HepG2 (cell line): ENCODE results near the gene ETS1. TPM values are rescaled to one million over a fixed set of nuclear protein-coding genes. Genes with fewer than 3 reads are reported as not detected.

Source experiments
- ATAC-seq: fragments of 200-7000 bp; cut with Tn5 transposase; 3 replicates; pipeline ENCODE4 v1.9.1; 2020; ENCODE audit warnings: mild to moderate bottlenecking, moderate library complexity
- BruUV-seq: library from RNA; stranded (reverse); fragments of 400-500 nt; replicated peaks from 2 replicates; lab custom pipeline; 2021; lab: Mats Ljungman, UMichigan
- CTCF ChIA-PET: fragments of 300-600 bp; formaldehyde crosslinking; extraction: SDS; loops from one replicate; lab custom pipeline; 2021; ENCODE audit warnings: low total read pairs, inconsistent platforms, low intra/inter-chr PET ratio; lab: Yijun Ruan, JAX
- POLR2A ChIA-PET: fragments of 350-600 bp; sonication (Branson Sonifier 250); formaldehyde crosslinking; loops from one replicate; lab custom pipeline; 2020; ENCODE audit warnings: antibody characterized with exemption, inconsistent platforms; lab: Yijun Ruan, JAX
- DNase-seq: peaks from one replicate; pipeline ENCODE4 v3.0.0-alpha.2; 2015; ENCODE audit warnings: low spot score
- FAIRE-seq: peaks from 3 replicates; lab custom pipeline; 2011; peaks lifted over from hg19 to GRCh38; lab: Jason Lieb, UNC
- H2AFZ ChIP-seq: one replicate; pipeline ENCODE4 v1.6.1; 2011; ENCODE audit warnings: low read length, inconsistent platforms
- H3K27ac ChIP-seq: fragments of 300-600 bp; 3 replicates; pipeline ENCODE4 v1.8.0; 2011; ENCODE audit warnings: mixed run types, mild to moderate bottlenecking, mixed read lengths, low read length, inconsistent platforms; ENCODE audit not compliant: insufficient read depth; ENCODE audit errors: extremely low read length
- H3K27me3 ChIP-seq, 2 experiments: fragments of 200-600 bp in 1 of 2; 2 replicates in 1 of 2; 3 replicates in 1 of 2; pipeline versions ENCODE4 v1.6.0 to v1.8.0; 2011; ENCODE audit warnings: low read length in 2 of 2, mild to moderate bottlenecking in 2 of 2, moderate library complexity in 2 of 2, inconsistent platforms in 1 of 2; ENCODE audit not compliant: insufficient read depth in 2 of 2, control insufficient read depth in 1 of 2
- H3K36me3 ChIP-seq, 2 experiments: fragments of 200-600 bp in 1 of 2; replicated peaks in 1 of 2; 2 replicates in 1 of 2; 3 replicates in 1 of 2; pipeline versions ENCODE4 v1.5.1 to v1.8.0; 2011; ENCODE audit warnings: low read length in 2 of 2, inconsistent platforms in 1 of 2; ENCODE audit not compliant: insufficient read depth in 2 of 2, control insufficient read depth in 1 of 2
- H3K4me1 ChIP-seq: 2 replicates; pipeline ENCODE4 v1.5.1; 2012; ENCODE audit warnings: low read length, inconsistent platforms; ENCODE audit not compliant: insufficient read depth
- H3K4me2 ChIP-seq: 2 replicates; pipeline ENCODE4 v1.6.0; 2011; ENCODE audit warnings: low read depth, low read length, inconsistent platforms
- H3K4me3 ChIP-seq, 3 experiments: fragments of 200-600 bp in 1 of 3; sonication (generic), shearing (Covaris generic) in 1 of 3; replicated peaks in 1 of 3; 2 replicates each; pipeline ENCODE4 v1.5.1; 2011 to 2016; ENCODE audit warnings: low read length in 3 of 3, inconsistent platforms in 2 of 3, low read depth in 2 of 3, mild to moderate bottlenecking in 2 of 3, control low read depth in 1 of 3, mixed read lengths in 1 of 3; ENCODE audit not compliant: insufficient read depth in 1 of 3
- H3K79me2 ChIP-seq: one replicate; pipeline ENCODE4 v1.6.1; 2011; ENCODE audit warnings: low read length, inconsistent platforms; ENCODE audit not compliant: insufficient read depth
- H3K9ac ChIP-seq: 2 replicates; pipeline ENCODE4 v1.6.0; 2011; ENCODE audit warnings: mild to moderate bottlenecking, low read depth, low read length, inconsistent platforms; ENCODE audit not compliant: insufficient read depth
- H3K9me3 ChIP-seq: 2 replicates; pipeline ENCODE4 v1.5.1; 2012; ENCODE audit warnings: mild to moderate bottlenecking, low read length
- H4K20me1 ChIP-seq: 2 replicates; pipeline ENCODE4 v1.6.0; 2011; ENCODE audit warnings: inconsistent platforms, mild to moderate bottlenecking, low read length, moderate library complexity; ENCODE audit not compliant: insufficient read depth
- DNMT3B ChIP-seq: conservative IDR thresholded peaks from 2 replicates; pipeline ENCODE4 v1.6.1; 2016; ENCODE audit warnings: missing biosample characterization, control low read depth
- EHMT2 ChIP-seq: fragments of 200-600 bp; sonication (generic); IDR thresholded peaks from 2 replicates; pipeline ENCODE4 v1.7.0; 2017; ENCODE audit warnings: antibody characterized with exemption, low read depth, low read length, borderline replicate concordance
- GABPB1 ChIP-seq: IDR thresholded peaks from 2 replicates; pipeline ENCODE4 v1.6.1; 2016; ENCODE audit warnings: mild to moderate bottlenecking, missing genetic modification reagents, moderate library complexity, missing compliant biosample characterization
- HNRNPUL1 ChIP-seq: fragments of 200-400 bp; formaldehyde crosslinking; IDR thresholded peaks from 2 replicates; pipeline ENCODE4 v1.6.1; 2017; ENCODE audit warnings: low read depth, mild to moderate bottlenecking, low read length, moderate library complexity
- JARID2 ChIP-seq: sonication (generic); formaldehyde crosslinking; IDR thresholded peaks from 2 replicates; pipeline ENCODE4 v1.8.1; 2023; ENCODE audit warnings: missing genetic modification reagents, inconsistent platforms; ENCODE audit not compliant: insufficient replicate concordance
- NONO ChIP-seq, 2 experiments: fragments of 450-650 bp in 1 of 2; sonication (generic) in 1 of 2; formaldehyde crosslinking in 1 of 2; IDR thresholded peaks in 1 of 2; conservative IDR thresholded peaks in 1 of 2; 2 replicates each; pipeline versions ENCODE4 v1.6.1 to v1.8.0; 2017 to 2022; ENCODE audit warnings: mild to moderate bottlenecking in 1 of 2, missing genetic modification reagents in 1 of 2, moderate library complexity in 1 of 2
- PHF5A ChIP-seq: IDR thresholded peaks from one replicate; pipeline ENCODE4 v1.6.1; 2018; ENCODE audit warnings: low read depth, missing genetic modification reagents; ENCODE audit not compliant: unreplicated experiment
- SIX1 ChIP-seq: sonication (generic); formaldehyde crosslinking; IDR thresholded peaks from 2 replicates; pipeline ENCODE4 v1.4.0; 2020; ENCODE audit warnings: missing genetic modification reagents, borderline replicate concordance
- SMAD9 ChIP-seq: sonication (generic); formaldehyde crosslinking; IDR thresholded peaks from 2 replicates; pipeline ENCODE4 v1.5.1; 2020; ENCODE audit warnings: mild to moderate bottlenecking, missing genetic modification reagents
- ZNF205 ChIP-seq: IDR thresholded peaks from 2 replicates; pipeline ENCODE4 v1.6.1; 2018; ENCODE audit warnings: missing biosample characterization, missing genetic modification reagents
- ZNF773 ChIP-seq: sonication (generic); formaldehyde crosslinking; IDR thresholded peaks from 2 replicates; pipeline ENCODE4 v1.4.0; 2020; ENCODE audit warnings: missing genetic modification reagents, borderline replicate concordance
- ZSCAN20 ChIP-seq: sonication (generic); formaldehyde crosslinking; IDR thresholded peaks from 2 replicates; pipeline ENCODE4 v1.4.0; 2020; ENCODE audit warnings: missing genetic modification reagents, mild to moderate bottlenecking, borderline replicate concordance
- ZSCAN31 ChIP-seq: sonication (generic); formaldehyde crosslinking; IDR thresholded peaks from 2 replicates; pipeline ENCODE4 v1.5.0; 2020; ENCODE audit warnings: low read depth, mild to moderate bottlenecking, missing genetic modification reagents
- WGBS: methylation state at CpG from one replicate; pipeline ENCODE4 v1.1.6; 2017; ENCODE audit warnings: low lambda C conversion rate; 5-methylcytosine and 5-hydroxymethylcytosine counted together
- in situ Hi-C: cut with HindIII; loops from 2 replicates; pipeline ENCODE4 v1.10.0; 2017; ENCODE audit warnings: low pct_unique_long_range_greater_than_20kb; ENCODE audit not compliant: extremely low pct_ligation_motif_present
- intact Hi-C: fragments of 100-400 bp; cut with micrococcal nuclease; formaldehyde crosslinking; loops from one replicate; pipeline ENCODE4 v1.10.0; 2022; ENCODE audit not compliant: unreplicated experiment
- polyA plus RNA-seq, 8 experiments: library from polyadenylated mRNA; depleted of rRNA in 3 of 8; stranded (reverse) in 7 of 8; unstranded in 1 of 8; fragments of >200 nt; fragmentation: Illumina TruSeq in 4 of 8; extraction: Trizol in 4 of 8; gene quantifications; 2 replicates each; pipeline versions ENCODE4 v1.2.1 to v1.2.3, GENCODE V29; 2011 to 2016; ENCODE audit warnings: low read depth in 4 of 8, missing spikeins in 1 of 8, mixed read lengths in 1 of 8; ENCODE audit not compliant: insufficient read depth in 1 of 8
- total RNA-seq, 5 experiments: library from RNA; depleted of rRNA; stranded (reverse); fragments of >200 nt; fragmentation: Illumina TruSeq; extraction: Trizol; gene quantifications; 2 replicates each; pipeline ENCODE4 v1.2.3, GENCODE V29; 2016; ENCODE audit warnings: low read depth in 1 of 5
- TF ChIP-seq, protein P1 (sequence below): sonication (generic); formaldehyde crosslinking; IDR thresholded peaks from 2 replicates; pipeline ENCODE4 v1.4.0; 2020; ENCODE audit warnings: missing genetic modification reagents
- TF ChIP-seq, protein P2 (sequence below): sonication (generic); formaldehyde crosslinking; IDR thresholded peaks from 2 replicates; pipeline ENCODE4 v1.8.0; 2022; ENCODE audit warnings: mild to moderate bottlenecking, missing genetic modification reagents, borderline replicate concordance
- TF ChIP-seq, protein P3 (sequence below): sonication (generic); formaldehyde crosslinking; IDR thresholded peaks from 2 replicates; pipeline ENCODE4 v1.9.0; 2021; ENCODE audit warnings: missing genetic modification reagents, mild to moderate bottlenecking, borderline replicate concordance

Gene ETS1
- total and polyA plus RNA-seq, 2 of the 13 experiments (the other 11 are each of a cell fraction or from before 2014, with no cell fraction given) = 0.18 to 0.34 TPM

DNA sequence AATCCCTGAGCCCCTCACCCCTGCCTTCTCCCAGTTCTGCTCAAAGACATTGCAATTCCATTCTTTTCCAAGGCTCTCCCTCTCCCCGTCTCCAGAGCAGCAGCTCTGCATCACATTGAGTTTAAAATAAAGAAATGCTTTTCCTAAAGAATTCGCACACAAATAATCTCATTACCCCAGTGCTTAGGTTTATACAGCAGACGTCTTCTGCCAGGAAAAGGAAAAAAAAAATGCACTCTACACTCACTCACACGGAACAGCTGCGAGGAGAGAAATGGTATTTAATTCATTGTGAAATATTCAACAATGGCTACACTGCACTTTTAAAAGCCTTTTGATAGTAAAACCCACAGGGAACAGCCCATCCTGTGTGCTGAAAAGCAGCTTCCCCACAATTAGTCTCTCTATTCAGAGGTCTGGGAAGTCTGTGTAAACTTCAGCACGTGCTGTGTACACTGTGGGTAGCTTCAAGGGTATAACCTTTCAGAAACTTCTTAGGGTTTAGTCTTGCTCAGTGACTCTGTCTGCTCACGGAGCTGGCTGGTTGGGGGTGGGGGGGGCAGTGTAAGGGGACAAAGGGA, 42.8 kb downstream of the ETS1 start:
- Histone ChIP-seq H3K9ac (no peak overlapping the region), H3K4me3 (no peak overlapping the region), H3K9me3 (no peaks in the 10 kb centered on the region), H3K4me1 (no peaks in the 10 kb centered on the region), H3K36me3 (no peaks in the 10 kb centered on the region), H2AFZ (no peak overlapping the region), H3K27me3 (peaks cover 0 to 10% of the 10 kb centered on the region in 2 experiments; a peak in 2 of 5 replicates), H4K20me1 (no peaks in the 10 kb centered on the region), H3K79me2 (no peaks in the 10 kb centered on the region), H3K27ac (no peak overlapping the region), H3K4me2 (no peak overlapping the region)
- no TSS peak for BruUV-seq
- FAIRE-seq (no peak), ATAC-seq (no peak), DNase-seq (no peak)
- POLR2A ChIA-PET = no interaction called here
- in situ Hi-C loops = no loop called here
- CTCF ChIA-PET = no interaction called here
- intact Hi-C loops = no loop called here
- TF ChIP-seq JARID2 (CRISPR knock-in tag) (no peak), HNRNPUL1 (no peak), SIX1 (CRISPR knock-in tag) (no peak), SMAD9 (no peak), DNMT3B (CRISPR knock-in tag) (no peak), ZSCAN31 (CRISPR knock-in tag) (no peak), GABPB1 (no peak), NONO (IDR thresholded peaks at IDR 0.05) (no peak), NONO (CRISPR knock-in tag; conservative IDR thresholded peaks at IDR 0.05) (no peak), PHF5A (CRISPR knock-in tag) (no peak), ZSCAN20 (CRISPR knock-in tag) (no peak), ZNF773 (CRISPR knock-in tag) (no peak), EHMT2 (no peak), ZNF205 (no peak)
- TF ChIP-seq, protein P1, sequence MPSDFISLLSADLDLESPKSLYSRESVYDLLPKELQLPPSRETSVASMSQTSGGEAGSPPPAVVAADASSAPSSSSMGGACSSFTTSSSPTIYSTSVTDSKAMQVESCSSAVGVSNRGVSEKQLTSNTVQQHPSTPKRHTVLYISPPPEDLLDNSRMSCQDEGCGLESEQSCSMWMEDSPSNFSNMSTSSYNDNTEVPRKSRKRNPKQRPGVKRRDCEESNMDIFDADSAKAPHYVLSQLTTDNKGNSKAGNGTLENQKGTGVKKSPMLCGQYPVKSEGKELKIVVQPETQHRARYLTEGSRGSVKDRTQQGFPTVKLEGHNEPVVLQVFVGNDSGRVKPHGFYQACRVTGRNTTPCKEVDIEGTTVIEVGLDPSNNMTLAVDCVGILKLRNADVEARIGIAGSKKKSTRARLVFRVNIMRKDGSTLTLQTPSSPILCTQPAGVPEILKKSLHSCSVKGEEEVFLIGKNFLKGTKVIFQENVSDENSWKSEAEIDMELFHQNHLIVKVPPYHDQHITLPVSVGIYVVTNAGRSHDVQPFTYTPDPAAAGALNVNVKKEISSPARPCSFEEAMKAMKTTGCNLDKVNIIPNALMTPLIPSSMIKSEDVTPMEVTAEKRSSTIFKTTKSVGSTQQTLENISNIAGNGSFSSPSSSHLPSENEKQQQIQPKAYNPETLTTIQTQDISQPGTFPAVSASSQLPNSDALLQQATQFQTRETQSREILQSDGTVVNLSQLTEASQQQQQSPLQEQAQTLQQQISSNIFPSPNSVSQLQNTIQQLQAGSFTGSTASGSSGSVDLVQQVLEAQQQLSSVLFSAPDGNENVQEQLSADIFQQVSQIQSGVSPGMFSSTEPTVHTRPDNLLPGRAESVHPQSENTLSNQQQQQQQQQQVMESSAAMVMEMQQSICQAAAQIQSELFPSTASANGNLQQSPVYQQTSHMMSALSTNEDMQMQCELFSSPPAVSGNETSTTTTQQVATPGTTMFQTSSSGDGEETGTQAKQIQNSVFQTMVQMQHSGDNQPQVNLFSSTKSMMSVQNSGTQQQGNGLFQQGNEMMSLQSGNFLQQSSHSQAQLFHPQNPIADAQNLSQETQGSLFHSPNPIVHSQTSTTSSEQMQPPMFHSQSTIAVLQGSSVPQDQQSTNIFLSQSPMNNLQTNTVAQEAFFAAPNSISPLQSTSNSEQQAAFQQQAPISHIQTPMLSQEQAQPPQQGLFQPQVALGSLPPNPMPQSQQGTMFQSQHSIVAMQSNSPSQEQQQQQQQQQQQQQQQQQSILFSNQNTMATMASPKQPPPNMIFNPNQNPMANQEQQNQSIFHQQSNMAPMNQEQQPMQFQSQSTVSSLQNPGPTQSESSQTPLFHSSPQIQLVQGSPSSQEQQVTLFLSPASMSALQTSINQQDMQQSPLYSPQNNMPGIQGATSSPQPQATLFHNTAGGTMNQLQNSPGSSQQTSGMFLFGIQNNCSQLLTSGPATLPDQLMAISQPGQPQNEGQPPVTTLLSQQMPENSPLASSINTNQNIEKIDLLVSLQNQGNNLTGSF (CRISPR knock-in tag) = no peak
- TF ChIP-seq, protein P2, sequence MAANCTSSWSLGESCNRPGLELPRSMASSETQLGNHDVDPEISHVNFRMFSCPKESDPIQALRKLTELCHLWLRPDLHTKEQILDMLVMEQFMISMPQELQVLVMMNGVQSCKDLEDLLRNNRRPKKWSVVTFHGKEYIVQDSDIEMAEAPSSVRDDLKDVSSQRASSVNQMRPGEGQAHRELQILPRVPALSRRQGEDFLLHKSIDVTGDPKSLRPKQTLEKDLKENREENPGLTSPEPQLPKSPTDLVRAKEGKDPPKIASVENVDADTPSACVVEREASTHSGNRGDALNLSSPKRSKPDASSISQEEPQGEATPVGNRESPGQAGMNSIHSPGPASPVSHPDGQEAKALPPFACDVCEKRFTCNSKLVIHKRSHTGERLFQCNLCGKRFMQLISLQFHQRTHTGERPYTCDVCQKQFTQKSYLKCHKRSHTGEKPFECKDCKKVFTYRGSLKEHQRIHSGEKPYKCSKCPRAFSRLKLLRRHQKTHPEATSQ (CRISPR knock-in tag) = no peak
- TF ChIP-seq, protein P3, sequence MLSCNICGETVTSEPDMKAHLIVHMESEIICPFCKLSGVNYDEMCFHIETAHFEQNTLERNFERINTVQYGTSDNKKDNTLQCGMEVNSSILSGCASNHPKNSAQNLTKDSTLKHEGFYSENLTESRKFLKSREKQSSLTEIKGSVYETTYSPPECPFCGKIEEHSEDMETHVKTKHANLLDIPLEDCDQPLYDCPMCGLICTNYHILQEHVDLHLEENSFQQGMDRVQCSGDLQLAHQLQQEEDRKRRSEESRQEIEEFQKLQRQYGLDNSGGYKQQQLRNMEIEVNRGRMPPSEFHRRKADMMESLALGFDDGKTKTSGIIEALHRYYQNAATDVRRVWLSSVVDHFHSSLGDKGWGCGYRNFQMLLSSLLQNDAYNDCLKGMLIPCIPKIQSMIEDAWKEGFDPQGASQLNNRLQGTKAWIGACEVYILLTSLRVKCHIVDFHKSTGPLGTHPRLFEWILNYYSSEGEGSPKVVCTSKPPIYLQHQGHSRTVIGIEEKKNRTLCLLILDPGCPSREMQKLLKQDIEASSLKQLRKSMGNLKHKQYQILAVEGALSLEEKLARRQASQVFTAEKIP (CRISPR knock-in tag) = no peak
- 4% methylated on average over 7 of the region's 7 CpGs for whole genome bisulfite sequencing
